HL-60 (cell line): ENCODE data around the gene NRXN3.

Experiments used
- CTCF ChIP-seq: IDR thresholded peaks from one replicate; pipeline ENCODE4 v1.5.1; 2011; ENCODE audit warnings: low read length, control low read depth, inconsistent platforms; ENCODE audit not compliant: insufficient read depth
- POLR2AphosphoS5 ChIP-seq: IDR thresholded peaks from 2 replicates; pipeline ENCODE4 v1.6.1; 2012; ENCODE audit warnings: low read depth

- TF ChIP-seq POLR2AphosphoS5 (no peak), CTCF (no peak)
Observed at GRCh38 chr14:79549515-79549914, 1379.3 kb downstream of the NRXN3 start.
